Mesenteric fat pad (tissue), 1 donor: Measurements from ENCODE around the gene PSRC1. TPM values are rescaled to one million over a fixed set of nuclear protein-coding genes. Genes with fewer than 3 reads are reported as not detected.

ENCODE experiments used
- DNase-seq: peaks from one replicate; pipeline ENCODE4 v3.0.0-alpha.2; 2020; ENCODE audit warnings: low spot score
- total RNA-seq: library from RNA; stranded (reverse); fragmentation: NEBNext Ultra II Directional; extraction: Animal tissue kit (Norgen Biotek cat#: 25700); gene quantifications from one replicate; pipeline ENCODE4 v1.2.1, GENCODE V29; 2021
- donor health status: DM: yes; HTN: yes; CAD: no.

PSRC1 gene
- total RNA-seq, 1 donor from 2014 or later = 0.90 TPM

GRCh38 chr1:109259674-109260557 lies 23.0 kb downstream of the PSRC1 start:
- no peak for DNase-seq

- DNase-seq = no peak
Observed at GRCh38 chr1:109258481-109259466, 24.2 kb downstream of the PSRC1 start.

- no peak for DNase-seq
Observed at GRCh38 chr1:109257682-109258421, 25.1 kb downstream of the PSRC1 start.

- no peak for DNase-seq
Observed at GRCh38 chr1:109256971-109257681, 25.8 kb downstream of the PSRC1 start.

- DNase-seq = no peak
Observed at GRCh38 chr1:109256085-109256484, 26.9 kb downstream of the PSRC1 start.

- no peak for DNase-seq
Observed at GRCh38 chr1:109255678-109256077, 27.3 kb downstream of the PSRC1 start.

- DNase-seq = no peak
Observed at GRCh38 chr1:109255097-109255651, 27.8 kb downstream of the PSRC1 start.

GRCh38 chr1:109254621-109255096 lies 28.3 kb downstream of the PSRC1 start:
- no peak for DNase-seq

GRCh38 chr1:109253803-109254620 lies 28.9 kb downstream of the PSRC1 start:
- DNase-seq = no peak

- DNase-seq = no peak
Observed at GRCh38 chr1:109252893-109253802, 29.8 kb downstream of the PSRC1 start.

- no peak for DNase-seq
Observed at GRCh38 chr1:109252167-109252892, 30.6 kb downstream of the PSRC1 start.

GRCh38 chr1:109251277-109252166 lies 31.4 kb downstream of the PSRC1 start:
- DNase-seq = no peak

GRCh38 chr1:109250454-109251276 lies 32.3 kb downstream of the PSRC1 start:
- DNase-seq = no peak

GRCh38 chr1:109249654-109250401 lies 33.1 kb downstream of the PSRC1 start:
- DNase-seq = no peak
